Hepatocyte (in vitro differentiated cells): Measurements from ENCODE around the gene SLC25A44. TPM values are rescaled to one million over a fixed set of nuclear protein-coding genes. Genes with fewer than 3 reads are reported as not detected.
"Not testable (repeated sequence)": the region's sequence is repeated elsewhere in the genome, so short reads cannot be mapped to it uniquely, and the experiment has no call there.

Experiments used
- DNase-seq: peaks from one replicate; pipeline ENCODE4 v3.0.0-alpha.2; 2016; ENCODE audit warnings: low spot score
- H2AFZ ChIP-seq: fragments of 200-600 bp; sonication (generic); 2 replicates; pipeline ENCODE4 v1.6.0; 2016; ENCODE audit warnings: antibody characterized with exemption, mild to moderate bottlenecking
- H3K27ac ChIP-seq: fragments of 200-600 bp; sonication (generic); 2 replicates; pipeline ENCODE4 v1.5.1; 2016; ENCODE audit warnings: mild to moderate bottlenecking
- H3K27me3 ChIP-seq: fragments of 200-600 bp; sonication (generic); 2 replicates; pipeline ENCODE4 v1.6.1; 2016
- H3K36me3 ChIP-seq: fragments of 200-600 bp; sonication (generic); replicated peaks from 2 replicates; pipeline ENCODE4 v1.5.1; 2016; ENCODE audit warnings: low read depth; ENCODE audit not compliant: insufficient read depth
- H3K4me1 ChIP-seq: fragments of 200-600 bp; sonication (generic); 2 replicates; pipeline ENCODE4 v1.5.1; 2016; ENCODE audit warnings: mild to moderate bottlenecking, moderate library complexity; ENCODE audit not compliant: insufficient read depth
- H3K4me2 ChIP-seq: fragments of 200-600 bp; sonication (generic); 2 replicates; pipeline ENCODE4 v1.6.0; 2016
- H3K4me3 ChIP-seq: fragments of 200-600 bp; sonication (generic); 2 replicates; pipeline ENCODE4 v1.5.1; 2016; ENCODE audit warnings: mild to moderate bottlenecking
- H3K79me2 ChIP-seq: fragments of 200-600 bp; sonication (generic); 2 replicates; pipeline ENCODE4 v1.6.0; 2017; ENCODE audit warnings: mild to moderate bottlenecking
- H3K9me2 ChIP-seq: fragments of 200-600 bp; sonication (generic); replicated peaks from 2 replicates; pipeline ENCODE4 v1.6.0; 2017; ENCODE audit warnings: mild to moderate bottlenecking; ENCODE audit not compliant: insufficient read depth
- H3K9me3 ChIP-seq: fragments of 200-600 bp; sonication (generic); 2 replicates; pipeline ENCODE4 v1.5.1; 2016; ENCODE audit warnings: low read depth, mild to moderate bottlenecking
- H4K20me1 ChIP-seq: fragments of 200-600 bp; sonication (generic); 2 replicates; pipeline ENCODE4 v1.6.0; 2016; ENCODE audit warnings: mild to moderate bottlenecking; ENCODE audit not compliant: insufficient read depth, poor library complexity, severe bottlenecking
- CTCF ChIP-seq: fragments of 200-600 bp; sonication (generic); IDR thresholded peaks from 2 replicates; pipeline ENCODE4 v1.5.1; 2016; ENCODE audit warnings: antibody characterized with exemption, mild to moderate bottlenecking; ENCODE audit not compliant: poor library complexity
- EZH2 ChIP-seq: fragments of 200-600 bp; sonication (generic); IDR thresholded peaks from 2 replicates; pipeline ENCODE4 v1.6.1; 2016; ENCODE audit warnings: antibody characterized with exemption, mild to moderate bottlenecking, borderline replicate concordance
- EZH2phosphoT487 ChIP-seq: fragments of 200-600 bp; sonication (generic); IDR thresholded peaks from one replicate; pipeline ENCODE4 v1.6.1; 2018; ENCODE audit warnings: antibody characterized with exemption, mild to moderate bottlenecking, low read depth, moderate library complexity; ENCODE audit not compliant: unreplicated experiment, severe bottlenecking
- WGBS: methylation state at CpG from one replicate; pipeline ENCODE4 v1.1.6; 2016; ENCODE audit warnings: low lambda C conversion rate; ENCODE audit errors: missing lambda C conversion rate; 5-methylcytosine and 5-hydroxymethylcytosine counted together
- polyA plus RNA-seq: library from polyadenylated mRNA; unstranded; fragments of >200 nt; fragmentation: Nextera tagmentation; extraction: Ambion mirVana; gene quantifications from 2 replicates; pipeline ENCODE4 v1.2.1, GENCODE V29; 2016
- total RNA-seq: library from RNA; depleted of rRNA; stranded (reverse); fragments of >200 nt; gene quantifications from 2 replicates; pipeline ENCODE4 v1.2.3, GENCODE V29; 2014

Gene SLC25A44
- total and polyA plus RNA-seq, 2 experiments from 2014 or later, result 16.9 to 19.3 TPM

DNA sequence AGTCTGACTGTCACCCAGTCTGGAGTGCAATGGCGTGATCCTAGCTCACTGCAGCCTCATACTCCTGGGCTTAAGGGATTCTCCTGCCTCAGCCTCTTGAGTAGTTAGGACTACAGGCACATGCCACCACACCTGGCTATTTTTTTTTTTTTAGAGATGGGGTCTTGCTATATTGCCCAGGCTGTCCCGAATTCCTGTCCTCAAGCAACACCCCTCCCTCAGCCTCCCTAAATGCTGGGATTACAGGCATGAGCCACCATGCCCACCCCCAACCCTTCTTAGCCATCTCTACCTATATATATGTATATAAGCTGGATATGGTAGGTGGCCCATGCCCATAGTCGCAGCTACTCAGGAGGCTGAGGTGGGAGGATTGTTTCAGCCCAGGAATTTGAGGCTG, 13.4 kb upstream of the SLC25A44 start:
- TF ChIP-seq EZH2 (no peak), CTCF (no peak), EZH2phosphoT487 (no peak)
- Histone ChIP-seq H3K9me3 (no peaks in the 10 kb centered on the region), H3K4me3 (no peak overlapping the region), H3K4me1 (peaks cover 19% of the 10 kb centered on the region), H4K20me1 (no peaks in the 10 kb centered on the region), H3K27me3 (no peaks in the 10 kb centered on the region), H3K27ac (peak overlapping the region; percentile 97), H3K79me2 (no peaks in the 10 kb centered on the region), H2AFZ (no peak overlapping the region), H3K36me3 (no peaks in the 10 kb centered on the region), H3K4me2 (peak overlapping the region; percentile 44), H3K9me2 (no peaks in the 10 kb centered on the region)
- 96% methylated on average over 3 of the region's 3 CpGs for whole genome bisulfite sequencing
- DNase-seq, result no peak

- not testable (repeated sequence) for H3K4me3 ChIP-seq, H3K79me2 ChIP-seq, H3K9me3 ChIP-seq, H3K9me2 ChIP-seq, H3K36me3 ChIP-seq, H4K20me1 ChIP-seq, H3K27me3 ChIP-seq
- Histone ChIP-seq H2AFZ (peak overlapping the region; percentile 24), H3K4me1 (peaks cover 26% of the 10 kb centered on the region), H3K4me2 (peak overlapping the region; percentile 62), H3K27ac (peak overlapping the region; percentile 97)
- DNase-seq, result peak; percentile 41
- WGBS, result 5% methylated on average over 8 of the region's 8 CpGs
These were observed 12.4 kb upstream of the SLC25A44 start for GRCh38 chr1:156181391-156181924.

DNA sequence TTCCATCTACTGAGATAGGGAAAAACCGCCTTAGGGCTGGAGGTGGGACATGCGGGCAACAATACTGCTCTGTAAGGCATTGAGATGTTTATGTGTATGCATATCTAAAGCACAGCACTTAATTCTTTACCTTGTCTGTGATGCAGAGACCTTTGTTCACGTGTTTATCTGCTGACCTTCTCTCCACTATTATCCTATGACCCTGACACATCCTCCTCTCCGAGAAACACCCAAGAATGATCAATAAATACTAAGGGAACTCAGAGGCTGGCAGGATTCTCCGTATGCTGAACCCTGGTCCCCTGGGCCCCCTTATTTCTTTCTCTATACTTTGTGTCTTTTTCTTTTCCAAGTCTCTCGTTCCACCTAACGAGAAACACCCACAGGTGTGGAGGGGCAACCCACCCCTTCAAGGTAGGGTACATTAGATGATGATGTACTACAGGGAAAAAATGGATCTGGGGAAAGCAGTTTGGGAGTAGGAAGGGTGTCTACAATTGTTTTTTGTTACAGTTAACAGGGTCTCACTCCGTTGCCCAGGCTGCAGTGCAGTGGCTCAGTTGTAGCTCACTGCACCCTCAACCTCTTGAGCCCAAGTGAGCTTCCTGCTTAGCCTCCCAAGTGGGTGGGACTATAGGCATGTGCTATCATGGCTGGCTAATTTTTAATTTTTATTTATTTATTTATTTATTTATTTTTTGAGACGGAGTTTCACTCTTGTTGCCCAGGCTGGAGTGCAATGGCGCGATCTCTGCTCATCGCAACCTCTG, 11.7 kb upstream of the SLC25A44 start:
- H3K27ac ChIP-seq, result peak overlapping the region; percentile 97
- H3K9me2 ChIP-seq, H4K20me1 ChIP-seq, DNase-seq, H3K27me3 ChIP-seq, H3K79me2 ChIP-seq, H3K4me3 ChIP-seq, H3K9me3 ChIP-seq, H3K36me3 ChIP-seq: not testable (repeated sequence)
- 55% methylated on average over 12 of the region's 12 CpGs for WGBS
- peak overlapping the region; percentile 62 for H3K4me2 ChIP-seq
- peak overlapping the region; percentile 24 for H2AFZ ChIP-seq
- peaks cover 26% of the 10 kb centered on the region for H3K4me1 ChIP-seq

GRCh38 chr1:156186347-156187177, 7.3 kb upstream of the SLC25A44 start:
- WGBS, result 71% methylated on average over 2 of the region's 2 CpGs
- H3K4me1 ChIP-seq, result peaks cover 14% of the 10 kb centered on the region
- H3K36me3 ChIP-seq, H3K4me3 ChIP-seq, H4K20me1 ChIP-seq, H3K79me2 ChIP-seq, H2AFZ ChIP-seq, H3K9me3 ChIP-seq, H3K27me3 ChIP-seq, H3K9me2 ChIP-seq, H3K4me2 ChIP-seq: not testable (repeated sequence)
- DNase-seq, result peak; percentile 38
- peak overlapping the region; percentile 76 for H3K27ac ChIP-seq

- not testable (repeated sequence) for H3K9me2 ChIP-seq, H3K9me3 ChIP-seq, H3K4me3 ChIP-seq, DNase-seq, H3K27ac ChIP-seq, H4K20me1 ChIP-seq, H3K4me2 ChIP-seq, H2AFZ ChIP-seq, H3K36me3 ChIP-seq, H3K27me3 ChIP-seq
- Histone ChIP-seq H3K4me1 (peaks cover 12% of the 10 kb centered on the region), H3K79me2 (peaks cover 12% of the 10 kb centered on the region)
- WGBS, result 85% methylated on average over 4 of the region's 4 CpGs
These were observed 3.6 kb upstream of the SLC25A44 start for GRCh38 chr1:156190265-156190664.
